ENCODE data around the gene LRRC8B.
A peak's percentile ranks its signal among the peaks of the same experiment; 100 is the strongest.
"Not testable (repeated sequence)": the region's sequence is repeated elsewhere in the genome, so short reads cannot be mapped to it uniquely, and the experiment has no call there.

Gene LRRC8B

GRCh38 chr1:89609781-89610456, 85.3 kb downstream of the LRRC8B start:
- no peak for DNase-seq

DNA sequence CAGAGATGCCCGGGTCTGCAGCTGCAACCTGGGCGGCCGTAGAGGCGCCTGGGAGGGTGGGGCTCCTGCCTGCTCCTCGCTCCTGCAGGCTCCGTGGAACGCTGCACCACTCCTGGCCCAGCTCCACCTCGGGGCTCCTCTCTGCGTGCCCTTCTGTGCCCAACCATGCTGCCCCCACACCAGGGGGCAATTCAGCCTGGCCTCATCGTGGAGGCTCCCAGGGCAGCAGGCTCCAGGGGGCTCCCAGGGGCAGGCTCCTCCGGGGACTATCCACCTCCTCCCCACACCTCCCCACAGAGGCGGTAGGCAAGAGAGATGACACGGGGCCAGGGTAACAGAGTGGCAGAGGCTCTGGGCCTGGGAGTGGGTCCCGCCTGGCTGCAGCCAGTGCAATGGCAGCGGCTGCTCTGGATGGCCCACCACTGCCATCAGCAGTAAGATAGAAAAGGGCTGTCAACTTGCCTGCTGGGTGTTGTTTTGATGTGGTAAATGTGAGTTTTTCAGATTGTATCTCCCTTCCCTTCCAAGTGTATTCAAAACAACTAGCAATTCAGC, 85.9 kb downstream of the LRRC8B start:
- no peak for DNase-seq

- no peak for DNase-seq
Measured at GRCh38 chr1:89611721-89612120, 87.1 kb downstream of the LRRC8B start.

DNA sequence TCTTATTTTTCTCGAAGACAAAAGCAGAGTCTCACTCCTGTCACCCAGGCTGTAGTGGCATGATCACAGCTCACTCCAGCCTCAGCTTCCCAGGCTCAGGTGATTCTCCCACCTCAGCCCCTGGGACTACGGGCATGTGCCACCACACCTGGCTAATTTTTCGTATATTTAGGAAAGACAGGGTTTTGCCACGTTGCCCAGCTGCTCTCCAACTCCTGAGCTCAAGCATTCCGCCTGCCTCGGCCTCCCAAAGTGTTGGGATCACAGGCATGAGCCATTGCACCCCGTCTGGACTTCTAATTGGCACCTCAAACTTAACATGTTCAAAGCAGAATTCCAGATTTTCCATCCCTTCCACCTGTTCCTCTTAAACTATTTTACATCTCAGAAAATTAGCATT, 89.3 kb downstream of the LRRC8B start:
- DNase-seq = no peak

GRCh38 chr1:89615676-89616598, 91.3 kb downstream of the LRRC8B start:
- no peak for DNase-seq

GRCh38 chr1:89616844-89617627, 92.4 kb downstream of the LRRC8B start:
- DNase-seq = no peak

GRCh38 chr1:89620664-89621063, 96.0 kb downstream of the LRRC8B start:
- DNase-seq = no peak

DNA sequence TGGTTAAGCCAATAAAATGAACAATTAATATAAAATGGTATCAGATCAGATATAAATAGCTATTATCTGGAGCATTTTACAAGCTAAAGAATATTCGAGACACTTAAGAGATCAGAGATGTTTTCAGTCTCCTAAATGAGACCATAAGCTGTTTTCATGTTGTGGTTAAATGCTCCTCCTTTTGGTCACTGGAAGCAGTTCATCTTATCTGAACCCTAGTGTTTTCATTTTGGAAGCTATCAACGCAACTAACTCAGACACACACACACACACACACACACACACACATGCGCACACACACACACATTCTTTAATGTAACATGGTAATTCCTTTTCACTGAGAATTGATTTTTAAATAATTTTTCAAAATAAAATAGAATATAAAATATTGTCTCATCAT, 98.3 kb downstream of the LRRC8B start:
- no peak for DNase-seq

DNA sequence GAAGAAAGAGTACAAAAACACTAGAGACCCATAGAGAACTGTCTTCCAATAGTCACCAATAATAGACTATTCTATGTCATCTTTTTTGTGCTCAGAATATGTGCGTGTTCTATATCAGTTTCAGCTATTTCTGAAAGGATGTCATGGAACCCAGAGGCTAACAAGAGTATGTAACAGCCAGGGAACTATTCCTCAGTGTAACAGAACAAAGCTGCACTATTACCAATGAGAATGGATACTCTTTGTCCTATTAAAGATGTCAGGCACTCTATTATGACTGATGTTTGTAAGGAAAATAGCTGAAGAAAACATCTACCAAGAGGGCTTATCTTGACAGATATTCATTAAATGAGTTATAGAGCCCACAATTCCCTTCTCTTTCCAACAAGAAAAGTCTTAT, 99.7 kb downstream of the LRRC8B start:
- no peak for DNase-seq

GRCh38 chr1:89624715-89625323, 100.2 kb downstream of the LRRC8B start:
- no peak for DNase-seq

GRCh38 chr1:89627596-89627962, 103.0 kb downstream of the LRRC8B start:
- no peak for DNase-seq

- no peak for DNase-seq
Measured at GRCh38 chr1:89629146-89629545, 104.5 kb downstream of the LRRC8B start.

DNA sequence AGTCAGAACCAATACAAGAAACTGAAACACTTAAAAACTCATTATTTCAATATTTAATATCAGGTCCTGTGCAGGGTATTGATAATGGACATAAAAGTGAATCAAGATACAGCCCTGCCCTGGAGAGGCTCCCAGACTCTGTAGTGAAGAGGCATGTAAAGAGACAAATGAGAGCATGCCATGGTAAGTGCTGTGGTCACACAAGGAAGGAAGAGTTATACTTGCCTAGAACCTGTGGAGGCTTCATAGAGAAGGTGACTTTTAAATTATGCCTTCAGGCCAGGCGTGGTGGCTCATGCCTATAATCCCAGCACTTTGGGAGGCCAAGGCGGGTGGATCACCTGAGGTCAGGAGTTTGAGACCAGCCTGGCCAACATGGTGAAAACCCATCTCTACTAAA, 105.0 kb downstream of the LRRC8B start:
- DNase-seq = not testable (repeated sequence)

GRCh38 chr1:89630048-89630447, 105.4 kb downstream of the LRRC8B start:
- no peak for DNase-seq

- DNase-seq = no peak
Measured at GRCh38 chr1:89631816-89632656, 107.4 kb downstream of the LRRC8B start.

- DNase-seq = peak; percentile 24 to 41
Measured at GRCh38 chr1:89632657-89633247, 108.1 kb downstream of the LRRC8B start, which contains the start of gene LRRC8C. LRRC8C (plus strand) TSS chr1:89633120; CDS start chr1:89686474, 53,354 bp downstream.

GRCh38 chr1:89633248-89633799, 108.7 kb downstream of the LRRC8B start:
- no peak for DNase-seq

DNA sequence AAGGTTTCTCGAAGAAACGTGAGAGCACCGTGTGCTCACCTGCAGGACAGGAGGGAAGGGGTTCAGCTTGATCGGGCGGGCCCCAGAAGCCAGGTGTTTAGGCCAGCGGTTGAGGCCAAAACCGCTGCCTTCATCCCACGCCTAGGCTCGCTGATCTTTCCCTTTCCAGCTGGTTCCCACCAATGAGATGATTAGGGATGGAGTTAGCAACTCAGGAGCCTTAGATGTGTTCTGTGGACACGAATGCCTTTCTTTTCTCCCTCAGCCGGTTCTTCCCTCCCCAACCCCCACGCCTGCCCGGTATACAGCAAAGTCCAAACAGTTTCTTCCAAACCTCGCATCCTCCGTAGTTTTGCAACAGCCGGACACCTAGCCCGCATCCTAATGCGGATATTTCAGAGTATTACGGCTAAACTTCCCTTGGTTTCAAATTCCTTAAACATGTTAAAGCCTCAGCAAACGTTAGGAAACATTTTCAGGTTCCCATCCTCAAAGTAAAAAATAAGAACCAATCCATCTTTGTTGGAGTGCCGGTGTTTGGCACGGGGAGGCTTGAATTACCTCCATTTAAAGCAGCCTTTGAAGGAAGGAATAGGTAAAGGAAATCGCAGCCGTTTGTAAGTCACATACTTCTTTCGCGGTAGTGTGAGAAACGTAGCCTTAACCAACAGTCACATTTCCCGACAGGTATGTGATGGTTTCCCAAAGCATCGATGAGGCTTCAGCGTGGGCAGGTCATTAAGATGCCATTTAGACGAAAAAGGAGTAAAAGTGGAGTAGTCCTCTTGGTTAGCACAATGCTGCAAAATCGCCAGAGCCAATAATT, 109.4 kb downstream of the LRRC8B start:
- DNase-seq = peak in 1 of 2 experiments; percentile 15

Data from SW 1271 (cell line).